ENCODE results near the gene GSDME. TPM values are rescaled to one million over a fixed set of nuclear protein-coding genes. Genes with fewer than 3 reads are reported as not detected.
A peak's percentile ranks its signal among the peaks of the same experiment; 100 is the strongest.
"Not testable (repeated sequence)": the region's sequence is repeated elsewhere in the genome, so short reads cannot be mapped to it uniquely, and the experiment has no call there.

Gene GSDME
- total RNA-seq, 1 donor from 2014 or later: 15.7 TPM

GRCh38 chr7:24741679-24742505 lies 15.4 kb downstream of the GSDME start:
- DNase-seq (ENCODE audit: low spot score): no peak

GRCh38 chr7:24740871-24741270 lies 16.4 kb downstream of the GSDME start:
- DNase-seq (ENCODE audit: low spot score): no peak

- no peak for DNase-seq (ENCODE audit: low spot score)
Observed at GRCh38 chr7:24739306-24739705, 18.0 kb downstream of the GSDME start.

GRCh38 chr7:24738577-24738976 lies 18.7 kb downstream of the GSDME start:
- no peak for DNase-seq (ENCODE audit: low spot score)

GRCh38 chr7:24737281-24737680 lies 20.0 kb downstream of the GSDME start:
- DNase-seq (ENCODE audit: low spot score): no peak

GRCh38 chr7:24735594-24735993 lies 21.7 kb downstream of the GSDME start:
- DNase-seq (ENCODE audit: low spot score): not testable (repeated sequence)

GRCh38 chr7:24734306-24734705 lies 23.0 kb downstream of the GSDME start:
- DNase-seq (ENCODE audit: low spot score): no peak

GRCh38 chr7:24733414-24734060 lies 23.7 kb downstream of the GSDME start:
- no peak for DNase-seq (ENCODE audit: low spot score)

GRCh38 chr7:24732646-24733413 lies 24.4 kb downstream of the GSDME start:
- DNase-seq (ENCODE audit: low spot score): no peak

GRCh38 chr7:24731313-24731712 lies 26.0 kb downstream of the GSDME start:
- DNase-seq (ENCODE audit: low spot score): no peak

- no peak for DNase-seq (ENCODE audit: low spot score)
Observed at GRCh38 chr7:24730018-24730369, 27.3 kb downstream of the GSDME start.

- DNase-seq (ENCODE audit: low spot score): no peak
Observed at GRCh38 chr7:24729365-24730017, 27.8 kb downstream of the GSDME start.

GRCh38 chr7:24728503-24729364 lies 28.5 kb downstream of the GSDME start:
- DNase-seq (ENCODE audit: low spot score): peak; percentile 10

GRCh38 chr7:24728121-24728500 lies 29.2 kb downstream of the GSDME start:
- DNase-seq (ENCODE audit: low spot score): no peak

- no peak for DNase-seq (ENCODE audit: low spot score)
Observed at GRCh38 chr7:24727154-24728120, 29.8 kb downstream of the GSDME start.

GRCh38 chr7:24725554-24726241 lies 31.6 kb downstream of the GSDME start:
- no peak for DNase-seq (ENCODE audit: low spot score)

- no peak for DNase-seq (ENCODE audit: low spot score)
Observed at GRCh38 chr7:24724451-24725190, 32.6 kb downstream of the GSDME start.

GRCh38 chr7:24723178-24723530 lies 34.1 kb downstream of the GSDME start:
- no peak for DNase-seq (ENCODE audit: low spot score)

All from mucosa of gallbladder (tissue), 1 donor.